Endothelial cell (in vitro differentiated cells): ENCODE results near the gene CREBRF. TPM values are rescaled to one million over a fixed set of nuclear protein-coding genes. Genes with fewer than 3 reads are reported as not detected.

Experiments
- DNase-seq: peaks from one replicate; pipeline ENCODE4 v3.0.0; 2021; ENCODE audit warnings: low spot score
- H3K27ac Mint-ChIP-seq: one replicate; pipeline ENCODE4 v1.8.0; 2021; ENCODE audit warnings: mixed read lengths, inconsistent platforms; ENCODE audit not compliant: unreplicated experiment
- H3K27me3 Mint-ChIP-seq: one replicate; pipeline ENCODE4 v1.8.0; 2021; ENCODE audit warnings: mild to moderate bottlenecking, moderate library complexity, mixed read lengths, inconsistent platforms; ENCODE audit not compliant: unreplicated experiment
- H3K36me3 Mint-ChIP-seq: one replicate; pipeline ENCODE4 v1.8.0; 2021; ENCODE audit warnings: mild to moderate bottlenecking, low read depth, mixed read lengths, inconsistent platforms; ENCODE audit not compliant: unreplicated experiment
- H3K4me1 Mint-ChIP-seq: one replicate; pipeline ENCODE4 v1.8.0; 2021; ENCODE audit warnings: mild to moderate bottlenecking, mixed read lengths, inconsistent platforms; ENCODE audit not compliant: unreplicated experiment
- H3K4me3 Mint-ChIP-seq: one replicate; pipeline ENCODE4 v1.8.0; 2021; ENCODE audit warnings: mild to moderate bottlenecking, mixed read lengths, inconsistent platforms; ENCODE audit not compliant: unreplicated experiment
- H3K9me3 Mint-ChIP-seq: one replicate; pipeline ENCODE4 v1.8.0; 2021; ENCODE audit warnings: mixed read lengths, inconsistent platforms; ENCODE audit not compliant: unreplicated experiment
- total RNA-seq: library from RNA; stranded (reverse); fragmentation: NEBNext Ultra II Directional; extraction: Animal tissue kit (Norgen Biotek cat#: 25700); gene quantifications from one replicate; pipeline ENCODE4 v1.2.1, GENCODE V29; 2021; ENCODE audit not compliant: unreplicated experiment
- TF ChIP-seq, protein P1 (sequence below): fragments of 200-600 bp; sonication (generic); IDR thresholded peaks from one replicate; pipeline ENCODE4 v1.5.0; 2021; ENCODE audit warnings: antibody characterized with exemption; ENCODE audit not compliant: unreplicated experiment

Gene CREBRF
- total RNA-seq, 1 donor from 2014 or later: 19.9 TPM

DNA sequence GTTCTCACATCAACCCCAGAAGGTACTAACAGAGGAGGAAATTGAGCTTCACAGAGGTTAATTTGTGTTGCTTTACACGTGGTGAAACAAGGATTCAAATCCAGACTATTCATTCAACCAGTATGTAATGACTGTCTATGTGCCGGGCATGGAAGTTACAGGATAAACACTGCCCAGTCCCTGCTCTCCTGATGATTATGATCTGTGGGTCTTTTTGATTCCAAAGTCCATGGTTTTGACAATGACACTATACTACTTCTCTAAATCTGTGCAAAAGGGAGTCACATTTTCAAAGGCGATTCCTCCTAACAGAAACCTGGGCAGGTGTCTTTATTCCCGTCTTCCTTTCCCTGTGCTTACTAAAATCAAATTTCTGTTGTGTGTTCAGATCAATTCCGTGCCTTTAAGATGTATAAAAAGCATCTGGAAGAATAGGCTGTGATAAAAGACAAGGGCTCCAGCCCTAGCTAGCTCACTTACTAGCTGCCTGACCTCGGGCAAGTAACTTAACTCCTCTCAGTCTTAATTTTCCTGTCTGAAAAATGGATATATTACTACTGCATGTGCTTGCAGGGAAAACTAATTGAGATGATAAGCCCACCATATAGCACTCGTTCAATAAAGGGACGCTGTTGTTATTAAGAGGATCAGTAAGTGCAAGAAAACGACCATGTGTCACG, 970 bp upstream of the CREBRF start:
- peak overlapping the region; percentile 48 for H3K27ac Mint-ChIP-seq
- TF ChIP-seq, protein P1, sequence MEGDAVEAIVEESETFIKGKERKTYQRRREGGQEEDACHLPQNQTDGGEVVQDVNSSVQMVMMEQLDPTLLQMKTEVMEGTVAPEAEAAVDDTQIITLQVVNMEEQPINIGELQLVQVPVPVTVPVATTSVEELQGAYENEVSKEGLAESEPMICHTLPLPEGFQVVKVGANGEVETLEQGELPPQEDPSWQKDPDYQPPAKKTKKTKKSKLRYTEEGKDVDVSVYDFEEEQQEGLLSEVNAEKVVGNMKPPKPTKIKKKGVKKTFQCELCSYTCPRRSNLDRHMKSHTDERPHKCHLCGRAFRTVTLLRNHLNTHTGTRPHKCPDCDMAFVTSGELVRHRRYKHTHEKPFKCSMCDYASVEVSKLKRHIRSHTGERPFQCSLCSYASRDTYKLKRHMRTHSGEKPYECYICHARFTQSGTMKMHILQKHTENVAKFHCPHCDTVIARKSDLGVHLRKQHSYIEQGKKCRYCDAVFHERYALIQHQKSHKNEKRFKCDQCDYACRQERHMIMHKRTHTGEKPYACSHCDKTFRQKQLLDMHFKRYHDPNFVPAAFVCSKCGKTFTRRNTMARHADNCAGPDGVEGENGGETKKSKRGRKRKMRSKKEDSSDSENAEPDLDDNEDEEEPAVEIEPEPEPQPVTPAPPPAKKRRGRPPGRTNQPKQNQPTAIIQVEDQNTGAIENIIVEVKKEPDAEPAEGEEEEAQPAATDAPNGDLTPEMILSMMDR: no peak

DNA sequence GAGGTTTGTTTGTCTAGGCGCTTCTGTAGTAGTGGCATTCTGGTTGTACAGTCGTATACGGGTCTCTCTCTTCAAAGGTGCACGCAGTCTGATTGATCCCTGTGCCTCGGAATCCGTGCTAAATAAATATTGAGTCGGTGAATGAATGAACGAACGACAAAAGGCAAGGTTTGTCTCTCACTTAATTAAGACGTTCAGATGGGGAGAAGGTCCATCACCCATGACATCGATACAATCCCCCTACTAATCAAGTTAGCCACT, 500 bp upstream of the CREBRF start:
- TF ChIP-seq, protein P1: no peak
- H3K4me1 Mint-ChIP-seq: peaks cover 8% of the 10 kb centered on the region
- peak overlapping the region; percentile 92 for H3K4me3 Mint-ChIP-seq
- no peak for DNase-seq
- no peaks in the 10 kb centered on the region for H3K36me3 Mint-ChIP-seq
- H3K27me3 Mint-ChIP-seq: peaks cover 2% of the 10 kb centered on the region
- H3K27ac Mint-ChIP-seq: peak overlapping the region; percentile 48
- H3K9me3 Mint-ChIP-seq: no peaks in the 10 kb centered on the region

More for the DNA sequence above, 970 bp upstream of the CREBRF start:
- Mint-ChIP-seq H3K4me1 (peaks cover 8% of the 10 kb centered on the region), H3K4me3 (peak overlapping the region; percentile 92), H3K9me3 (no peaks in the 10 kb centered on the region), H3K36me3 (no peaks in the 10 kb centered on the region), H3K27me3 (peaks cover 2% of the 10 kb centered on the region)
- DNase-seq: no peak

DNA sequence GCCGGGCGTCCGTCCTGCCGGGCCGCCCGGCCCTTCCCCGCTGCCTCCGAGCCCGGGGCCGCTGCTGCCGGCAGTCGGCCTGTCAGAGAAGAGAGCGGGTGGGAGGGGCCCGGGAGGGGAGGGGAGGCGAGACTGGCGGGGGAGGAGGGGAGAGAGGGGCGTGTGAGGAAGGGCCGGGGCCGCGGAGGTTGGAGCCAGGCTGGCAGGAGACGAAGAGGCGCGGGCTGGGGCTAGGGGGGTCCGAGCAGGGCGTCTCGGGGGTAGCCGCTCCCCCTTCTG, 570 bp downstream of the CREBRF start:
- Mint-ChIP-seq H3K9me3 (no peaks in the 10 kb centered on the region), H3K27me3 (peaks cover 2% of the 10 kb centered on the region), H3K4me1 (peaks cover 8% of the 10 kb centered on the region), H3K27ac (peak overlapping the region; percentile 97), H3K36me3 (no peaks in the 10 kb centered on the region), H3K4me3 (peak overlapping the region; percentile 95)
- TF ChIP-seq, protein P1: no peak
- peak; percentile 80 for DNase-seq

DNA sequence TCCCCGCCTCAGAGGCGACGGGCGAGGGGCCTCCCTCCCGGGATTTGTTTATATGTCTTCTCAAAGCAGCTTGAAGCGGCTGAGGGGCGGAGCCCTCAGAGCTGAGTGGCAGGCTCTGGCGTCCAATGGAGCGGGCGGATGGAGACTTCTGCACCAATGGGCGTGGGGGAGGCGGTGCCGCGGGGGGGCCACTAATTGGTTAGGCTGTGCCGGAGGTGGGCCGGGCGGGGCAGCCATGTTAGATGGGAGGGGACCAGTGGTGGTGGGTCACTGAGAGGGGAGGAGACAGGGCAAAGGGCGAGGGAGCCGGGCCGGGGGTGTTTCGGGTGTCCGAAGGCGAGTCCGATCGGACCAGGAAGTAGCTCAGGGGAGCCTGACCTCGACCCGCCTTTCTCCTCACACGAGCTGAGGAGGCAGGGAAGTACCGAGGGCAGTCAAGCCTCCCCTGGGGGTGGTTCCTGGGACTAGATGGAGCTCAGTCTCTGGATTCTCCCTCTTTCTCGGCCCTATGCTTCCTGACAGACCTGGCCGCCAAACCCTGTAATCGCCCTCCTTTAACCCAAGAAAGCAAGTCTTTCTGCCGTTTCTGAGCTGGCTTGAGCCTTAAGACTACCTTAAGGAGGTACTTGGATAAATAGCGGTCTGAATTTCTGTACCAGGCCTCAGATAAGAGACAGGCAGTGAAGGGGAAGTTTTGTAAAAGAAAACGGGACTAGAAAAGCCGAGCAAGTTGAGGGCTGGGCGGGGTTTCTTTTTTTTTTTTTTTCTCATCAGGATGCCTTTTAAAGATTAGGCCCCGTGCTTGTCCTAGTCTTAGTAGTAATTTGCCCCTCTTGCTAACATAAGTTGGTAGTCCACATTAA, 1.1 kb downstream of the CREBRF start:
- peak overlapping the region; percentile 97 for H3K27ac Mint-ChIP-seq
- H3K27me3 Mint-ChIP-seq: peaks cover 2% of the 10 kb centered on the region
- TF ChIP-seq, protein P1: no peak
- H3K4me1 Mint-ChIP-seq: peaks cover 8% of the 10 kb centered on the region
- no peaks in the 10 kb centered on the region for H3K36me3 Mint-ChIP-seq
- H3K9me3 Mint-ChIP-seq: no peaks in the 10 kb centered on the region
- peak; percentile 99 for DNase-seq
- peak overlapping the region; percentile 95 for H3K4me3 Mint-ChIP-seq

DNA sequence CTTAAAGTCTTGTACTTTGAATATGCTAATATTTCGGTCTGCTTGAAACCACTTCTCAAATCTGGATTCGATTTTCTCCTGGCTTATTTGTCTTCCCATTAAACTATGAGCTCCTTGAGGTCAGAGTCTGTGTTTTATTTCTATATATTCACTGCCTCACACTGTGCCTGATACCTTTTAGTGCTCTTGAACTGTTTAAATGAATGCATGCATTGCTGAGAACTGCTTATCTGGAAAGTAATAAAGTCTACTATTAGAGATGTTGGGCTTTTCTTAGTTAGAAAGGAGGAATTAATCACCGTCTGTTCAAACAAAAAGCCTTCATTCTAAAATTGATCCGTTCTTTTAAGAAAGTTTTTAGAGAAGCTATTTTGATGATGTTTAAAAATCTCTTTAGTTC, 6.0 kb downstream of the CREBRF start:
- no peak overlapping the region for H3K27ac Mint-ChIP-seq
- no peak overlapping the region for H3K4me3 Mint-ChIP-seq
- TF ChIP-seq, protein P1: no peak
- H3K9me3 Mint-ChIP-seq: no peaks in the 10 kb centered on the region
- peaks cover 5% of the 10 kb centered on the region for H3K4me1 Mint-ChIP-seq
- peaks cover 2% of the 10 kb centered on the region for H3K27me3 Mint-ChIP-seq
- no peak for DNase-seq
- H3K36me3 Mint-ChIP-seq: no peaks in the 10 kb centered on the region
